HepG2 (cell line): ENCODE data around the gene MEX3C. TPM values are rescaled to one million over a fixed set of nuclear protein-coding genes. Genes with fewer than 3 reads are reported as not detected.
A peak's percentile ranks its signal among the peaks of the same experiment; 100 is the strongest.

Source experiments
- ATAC-seq: fragments of 200-7000 bp; cut with Tn5 transposase; 3 replicates; pipeline ENCODE4 v1.9.1; 2020; ENCODE audit warnings: mild to moderate bottlenecking, moderate library complexity
- BruUV-seq: library from RNA; stranded (reverse); fragments of 400-500 nt; replicated peaks from 2 replicates; lab custom pipeline; 2021; lab: Mats Ljungman, UMichigan
- CTCF ChIA-PET: fragments of 300-600 bp; formaldehyde crosslinking; extraction: SDS; loops from one replicate; lab custom pipeline; 2021; ENCODE audit warnings: low total read pairs, inconsistent platforms, low intra/inter-chr PET ratio; lab: Yijun Ruan, JAX
- POLR2A ChIA-PET: fragments of 350-600 bp; sonication (Branson Sonifier 250); formaldehyde crosslinking; loops from one replicate; lab custom pipeline; 2020; ENCODE audit warnings: antibody characterized with exemption, inconsistent platforms; lab: Yijun Ruan, JAX
- DNase-seq: peaks from one replicate; pipeline ENCODE4 v3.0.0-alpha.2; 2015; ENCODE audit warnings: low spot score
- FAIRE-seq: peaks from 3 replicates; lab custom pipeline; 2011; peaks lifted over from hg19 to GRCh38; lab: Jason Lieb, UNC
- H2AFZ ChIP-seq: one replicate; pipeline ENCODE4 v1.6.1; 2011; ENCODE audit warnings: low read length, inconsistent platforms
- H3K27ac ChIP-seq: fragments of 300-600 bp; 3 replicates; pipeline ENCODE4 v1.8.0; 2011; ENCODE audit warnings: mixed run types, mild to moderate bottlenecking, mixed read lengths, low read length, inconsistent platforms; ENCODE audit not compliant: insufficient read depth; ENCODE audit errors: extremely low read length
- H3K27me3 ChIP-seq, 2 experiments: fragments of 200-600 bp in 1 of 2; 2 replicates in 1 of 2; 3 replicates in 1 of 2; pipeline versions ENCODE4 v1.6.0 to v1.8.0; 2011; ENCODE audit warnings: low read length in 2 of 2, mild to moderate bottlenecking in 2 of 2, moderate library complexity in 2 of 2, inconsistent platforms in 1 of 2; ENCODE audit not compliant: insufficient read depth in 2 of 2, control insufficient read depth in 1 of 2
- H3K36me3 ChIP-seq, 2 experiments: fragments of 200-600 bp in 1 of 2; replicated peaks in 1 of 2; 2 replicates in 1 of 2; 3 replicates in 1 of 2; pipeline versions ENCODE4 v1.5.1 to v1.8.0; 2011; ENCODE audit warnings: low read length in 2 of 2, inconsistent platforms in 1 of 2; ENCODE audit not compliant: insufficient read depth in 2 of 2, control insufficient read depth in 1 of 2
- H3K4me1 ChIP-seq: 2 replicates; pipeline ENCODE4 v1.5.1; 2012; ENCODE audit warnings: low read length, inconsistent platforms; ENCODE audit not compliant: insufficient read depth
- H3K4me2 ChIP-seq: 2 replicates; pipeline ENCODE4 v1.6.0; 2011; ENCODE audit warnings: low read depth, low read length, inconsistent platforms
- H3K4me3 ChIP-seq, 3 experiments: fragments of 200-600 bp in 1 of 3; sonication (generic), shearing (Covaris generic) in 1 of 3; replicated peaks in 1 of 3; 2 replicates each; pipeline ENCODE4 v1.5.1; 2011 to 2016; ENCODE audit warnings: low read length in 3 of 3, inconsistent platforms in 2 of 3, low read depth in 2 of 3, mild to moderate bottlenecking in 2 of 3, control low read depth in 1 of 3, mixed read lengths in 1 of 3; ENCODE audit not compliant: insufficient read depth in 1 of 3
- H3K79me2 ChIP-seq: one replicate; pipeline ENCODE4 v1.6.1; 2011; ENCODE audit warnings: low read length, inconsistent platforms; ENCODE audit not compliant: insufficient read depth
- H3K9ac ChIP-seq: 2 replicates; pipeline ENCODE4 v1.6.0; 2011; ENCODE audit warnings: mild to moderate bottlenecking, low read depth, low read length, inconsistent platforms; ENCODE audit not compliant: insufficient read depth
- H3K9me3 ChIP-seq: 2 replicates; pipeline ENCODE4 v1.5.1; 2012; ENCODE audit warnings: mild to moderate bottlenecking, low read length
- H4K20me1 ChIP-seq: 2 replicates; pipeline ENCODE4 v1.6.0; 2011; ENCODE audit warnings: inconsistent platforms, mild to moderate bottlenecking, low read length, moderate library complexity; ENCODE audit not compliant: insufficient read depth
- CBX5 ChIP-seq: sonication (generic); formaldehyde crosslinking; IDR thresholded peaks from 2 replicates; pipeline ENCODE4 v1.4.0; 2020; ENCODE audit warnings: missing genetic modification reagents, borderline replicate concordance
- CEBPB ChIP-seq: IDR thresholded peaks from 2 replicates; pipeline ENCODE4 v1.6.1; 2011; ENCODE audit warnings: low read depth, low read length, improper control_type of control experiment, borderline replicate concordance
- NR2F6 ChIP-seq, 2 experiments: IDR thresholded peaks; 2 replicates each; pipeline ENCODE4 v1.6.1; 2016; ENCODE audit warnings: antibody characterized with exemption in 1 of 2, mild to moderate bottlenecking in 1 of 2
- WGBS: methylation state at CpG from one replicate; pipeline ENCODE4 v1.1.6; 2017; ENCODE audit warnings: low lambda C conversion rate; 5-methylcytosine and 5-hydroxymethylcytosine counted together
- in situ Hi-C: cut with HindIII; loops from 2 replicates; pipeline ENCODE4 v1.10.0; 2017; ENCODE audit warnings: low pct_unique_long_range_greater_than_20kb; ENCODE audit not compliant: extremely low pct_ligation_motif_present
- intact Hi-C: fragments of 100-400 bp; cut with micrococcal nuclease; formaldehyde crosslinking; loops from one replicate; pipeline ENCODE4 v1.10.0; 2022; ENCODE audit not compliant: unreplicated experiment
- polyA plus RNA-seq, 8 experiments: library from polyadenylated mRNA; depleted of rRNA in 3 of 8; stranded (reverse) in 7 of 8; unstranded in 1 of 8; fragments of >200 nt; fragmentation: Illumina TruSeq in 4 of 8; extraction: Trizol in 4 of 8; gene quantifications; 2 replicates each; pipeline versions ENCODE4 v1.2.1 to v1.2.3, GENCODE V29; 2011 to 2016; ENCODE audit warnings: low read depth in 4 of 8, missing spikeins in 1 of 8, mixed read lengths in 1 of 8; ENCODE audit not compliant: insufficient read depth in 1 of 8
- total RNA-seq, 5 experiments: library from RNA; depleted of rRNA; stranded (reverse); fragments of >200 nt; fragmentation: Illumina TruSeq; extraction: Trizol; gene quantifications; 2 replicates each; pipeline ENCODE4 v1.2.3, GENCODE V29; 2016; ENCODE audit warnings: low read depth in 1 of 5
- TF ChIP-seq, protein P1 (sequence below): sonication (generic); formaldehyde crosslinking; IDR thresholded peaks from 2 replicates; pipeline ENCODE4 v1.4.0; 2020; ENCODE audit warnings: missing genetic modification reagents, borderline replicate concordance
- TF ChIP-seq, protein P2 (sequence below): sonication (generic); formaldehyde crosslinking; IDR thresholded peaks from 2 replicates; pipeline ENCODE4 v1.4.0; 2020; ENCODE audit warnings: missing genetic modification reagents

The MEX3C gene
- total and polyA plus RNA-seq, 2 of the 13 experiments (the other 11 are each of a cell fraction or from before 2014, with no cell fraction given): 34.8 to 36.4 TPM

DNA sequence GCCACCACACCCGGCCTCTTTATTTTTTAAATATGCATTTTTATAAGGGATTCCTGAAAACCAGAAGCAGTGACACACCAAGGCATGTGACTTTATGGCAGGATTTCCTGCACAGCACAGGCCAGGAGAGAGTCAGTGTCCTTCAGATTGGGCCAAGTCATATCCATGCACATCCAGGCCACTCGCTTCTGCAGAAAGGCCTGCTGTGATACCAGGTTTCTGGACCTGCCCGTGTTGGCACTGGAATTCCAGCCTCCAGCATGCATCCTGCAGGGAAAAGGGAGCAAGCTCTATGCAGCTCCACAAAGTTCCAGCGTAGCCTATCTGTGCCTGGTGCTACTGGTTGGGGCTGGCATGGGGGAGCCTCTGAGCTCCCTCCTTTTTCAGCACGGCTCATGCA lies 36.8 kb downstream of the MEX3C start (continued):
- TF ChIP-seq, protein P1, sequence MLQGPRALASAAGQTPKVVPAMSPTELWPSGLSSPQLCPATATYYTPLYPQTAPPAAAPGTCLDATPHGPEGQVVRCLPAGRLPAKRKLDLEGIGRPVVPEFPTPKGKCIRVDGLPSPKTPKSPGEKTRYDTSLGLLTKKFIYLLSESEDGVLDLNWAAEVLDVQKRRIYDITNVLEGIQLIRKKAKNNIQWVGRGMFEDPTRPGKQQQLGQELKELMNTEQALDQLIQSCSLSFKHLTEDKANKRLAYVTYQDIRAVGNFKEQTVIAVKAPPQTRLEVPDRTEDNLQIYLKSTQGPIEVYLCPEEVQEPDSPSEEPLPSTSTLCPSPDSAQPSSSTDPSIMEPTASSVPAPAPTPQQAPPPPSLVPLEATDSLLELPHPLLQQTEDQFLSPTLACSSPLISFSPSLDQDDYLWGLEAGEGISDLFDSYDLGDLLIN: no peak
- TF ChIP-seq NR2F6 (IDR thresholded peaks at IDR 0.05) (no peak), NR2F6 (CRISPR knock-in tag; IDR thresholded peaks at IDR 0.05) (no peak)
- TF ChIP-seq, protein P2, sequence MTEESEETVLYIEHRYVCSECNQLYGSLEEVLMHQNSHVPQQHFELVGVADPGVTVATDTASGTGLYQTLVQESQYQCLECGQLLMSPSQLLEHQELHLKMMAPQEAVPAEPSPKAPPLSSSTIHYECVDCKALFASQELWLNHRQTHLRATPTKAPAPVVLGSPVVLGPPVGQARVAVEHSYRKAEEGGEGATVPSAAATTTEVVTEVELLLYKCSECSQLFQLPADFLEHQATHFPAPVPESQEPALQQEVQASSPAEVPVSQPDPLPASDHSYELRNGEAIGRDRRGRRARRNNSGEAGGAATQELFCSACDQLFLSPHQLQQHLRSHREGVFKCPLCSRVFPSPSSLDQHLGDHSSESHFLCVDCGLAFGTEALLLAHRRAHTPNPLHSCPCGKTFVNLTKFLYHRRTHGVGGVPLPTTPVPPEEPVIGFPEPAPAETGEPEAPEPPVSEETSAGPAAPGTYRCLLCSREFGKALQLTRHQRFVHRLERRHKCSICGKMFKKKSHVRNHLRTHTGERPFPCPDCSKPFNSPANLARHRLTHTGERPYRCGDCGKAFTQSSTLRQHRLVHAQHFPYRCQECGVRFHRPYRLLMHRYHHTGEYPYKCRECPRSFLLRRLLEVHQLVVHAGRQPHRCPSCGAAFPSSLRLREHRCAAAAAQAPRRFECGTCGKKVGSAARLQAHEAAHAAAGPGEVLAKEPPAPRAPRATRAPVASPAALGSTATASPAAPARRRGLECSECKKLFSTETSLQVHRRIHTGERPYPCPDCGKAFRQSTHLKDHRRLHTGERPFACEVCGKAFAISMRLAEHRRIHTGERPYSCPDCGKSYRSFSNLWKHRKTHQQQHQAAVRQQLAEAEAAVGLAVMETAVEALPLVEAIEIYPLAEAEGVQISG: no peak

DNA sequence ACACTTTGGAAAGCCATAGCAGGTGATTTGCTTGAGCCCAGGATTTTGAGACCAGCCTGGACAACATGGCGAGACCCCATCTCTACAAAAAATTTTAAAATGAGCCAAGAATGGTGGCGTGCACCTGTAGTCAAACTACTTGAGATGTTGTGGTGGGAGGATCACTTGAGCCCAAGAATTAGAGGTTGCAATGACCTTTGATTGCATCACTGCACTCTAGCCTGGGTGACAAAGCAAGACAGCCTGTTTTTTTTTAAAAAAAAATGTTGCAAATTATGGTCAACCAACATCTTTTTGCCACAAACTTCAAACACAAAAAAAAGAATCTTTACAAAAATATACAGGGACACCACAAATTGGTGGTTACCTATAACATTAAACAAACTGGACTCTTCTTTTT lies 40.3 kb downstream of the MEX3C start:
- Histone ChIP-seq H3K27ac (no peak overlapping the region), H3K27me3 (no peaks in the 10 kb centered on the region), H3K4me2 (no peak overlapping the region), H3K4me3 (no peak overlapping the region), H3K36me3 (no peaks in the 10 kb centered on the region), H3K9me3 (no peaks in the 10 kb centered on the region), H4K20me1 (no peaks in the 10 kb centered on the region), H3K9ac (no peak overlapping the region), H3K79me2 (no peaks in the 10 kb centered on the region), H2AFZ (no peak overlapping the region), H3K4me1 (no peaks in the 10 kb centered on the region)
- no peak for FAIRE-seq
- intact Hi-C loops: no loop called here
- TF ChIP-seq CBX5 (no peak), CEBPB (0 out of 2 replicates have a peak, but pooled peaks have one; percentile 7)
- ChIA-PET POLR2A (no interaction called here), CTCF (no interaction called here)
- no peak for ATAC-seq
- WGBS: 95% methylated on average over 2 of the region's 2 CpGs
- no peak for DNase-seq
- in situ Hi-C loops: no loop called here
- BruUV-seq: no TSS peak
